HG03103 (cell line): Measurements from ENCODE around the gene PANK4.

Source experiments
- ATAC-seq: cut with Tn5 transposase; IDR thresholded peaks from one replicate; pipeline ENCODE4 v1.9.1; 2021; ENCODE audit warnings: low read depth; ENCODE audit not compliant: unreplicated experiment

Gene PANK4

GRCh38 chr1:2546515-2547209 is 20.3 kb upstream of the PANK4 start:
- ATAC-seq = peak; percentile 29

GRCh38 chr1:2545754-2546514 is 19.5 kb upstream of the PANK4 start:
- peak; percentile 31 for ATAC-seq

GRCh38 chr1:2544875-2545640 is 18.7 kb upstream of the PANK4 start:
- no peak for ATAC-seq

GRCh38 chr1:2544093-2544874 is 17.9 kb upstream of the PANK4 start:
- no peak for ATAC-seq

GRCh38 chr1:2543543-2544092 is 17.2 kb upstream of the PANK4 start:
- ATAC-seq = no peak

- ATAC-seq = no peak
Observed at GRCh38 chr1:2542246-2542915, 16.0 kb upstream of the PANK4 start.

- ATAC-seq = no peak
Observed at GRCh38 chr1:2541619-2542245, 15.3 kb upstream of the PANK4 start.

- ATAC-seq = no peak
Observed at GRCh38 chr1:2540816-2541492, 14.6 kb upstream of the PANK4 start.

- ATAC-seq = no peak
Observed at GRCh38 chr1:2539312-2539907, 13.0 kb upstream of the PANK4 start.

- no peak for ATAC-seq
Observed at GRCh38 chr1:2538872-2539271, 12.5 kb upstream of the PANK4 start.

GRCh38 chr1:2538376-2538775 is 12.0 kb upstream of the PANK4 start:
- ATAC-seq = no peak

- ATAC-seq = no peak
Observed at GRCh38 chr1:2537784-2538115, 11.4 kb upstream of the PANK4 start.

- ATAC-seq = no peak
Observed at GRCh38 chr1:2535981-2536380, 9.6 kb upstream of the PANK4 start.

GRCh38 chr1:2535455-2535854 is 9.1 kb upstream of the PANK4 start:
- no peak for ATAC-seq

GRCh38 chr1:2534687-2535441 is 8.5 kb upstream of the PANK4 start:
- ATAC-seq = no peak

- no peak for ATAC-seq
Observed at GRCh38 chr1:2534315-2534686, 7.9 kb upstream of the PANK4 start.

GRCh38 chr1:2533365-2533764 is 7.0 kb upstream of the PANK4 start:
- ATAC-seq = no peak
